GM12801 (cell line): ENCODE data around the gene TKTL1.

Source experiments
- CTCF ChIP-seq: IDR thresholded peaks from one replicate; pipeline ENCODE4 v1.5.1; 2011; ENCODE audit warnings: control low read depth; ENCODE audit not compliant: insufficient read length; ENCODE audit errors: extremely low read depth

TKTL1 gene

GRCh38 chrX:154378799-154379568 lies 83.4 kb downstream of the TKTL1 start, which contains the start of gene EMD:
EMD (plus strand) TSS chrX:154379295; CDS start chrX:154379485, 190 bp downstream.
- TF ChIP-seq CTCF = no peak

GRCh38 chrX:154379569-154379951 lies 84.0 kb downstream of the TKTL1 start:
- no peak for TF ChIP-seq CTCF
